Measurements from ENCODE around the gene CDH22. TPM values are rescaled to one million over a fixed set of nuclear protein-coding genes. Genes with fewer than 3 reads are reported as not detected.

The CDH22 gene
- total and polyA plus RNA-seq, 2 experiments from 2014 or later, result 0.08 to 0.10 TPM

DNA sequence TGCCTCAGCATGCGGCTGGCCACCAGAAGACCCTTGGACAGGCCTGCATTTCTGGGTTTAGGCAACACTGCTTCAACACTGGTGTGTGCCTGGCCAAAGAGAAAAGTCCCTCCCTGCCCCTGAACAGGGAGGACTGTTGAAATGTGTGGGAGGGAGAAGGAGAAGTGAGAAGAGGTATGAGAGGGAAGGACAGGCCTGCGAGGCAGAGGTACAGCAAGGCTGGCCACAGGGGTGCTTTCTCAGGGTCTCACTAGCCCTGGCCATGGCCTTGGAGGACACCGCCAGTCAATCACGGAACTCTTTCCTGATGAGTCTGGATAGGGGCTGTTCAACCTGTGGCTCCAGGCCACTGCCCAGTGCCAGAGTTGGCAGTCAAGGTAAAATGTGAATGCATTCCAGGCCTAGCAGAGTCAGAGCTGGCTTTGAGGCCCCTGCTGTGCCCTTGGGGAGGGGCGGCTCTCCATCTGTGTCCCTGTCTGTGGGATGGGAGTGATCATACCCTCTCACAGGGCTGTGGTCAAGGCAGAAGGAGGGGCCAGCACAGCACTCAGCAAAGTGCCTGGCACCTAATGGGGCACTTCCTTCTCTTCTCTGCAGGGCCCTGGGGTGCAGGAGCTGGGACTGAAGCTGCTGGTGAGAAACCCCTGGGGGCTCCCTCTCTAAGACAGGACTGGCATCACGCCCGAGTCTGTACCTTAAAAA, 43.2 kb upstream of the CDH22 start:
- H3K4me3 ChIP-seq, result no peak overlapping the region
- DNase-seq (ENCODE audit: low spot score) (no peak), ATAC-seq (no peak)
- H3K4me1 ChIP-seq (ENCODE audit: insufficient read depth), result peaks cover 17% of the 10 kb centered on the region
- Mint-ChIP-seq H3K36me3 (ENCODE audit: low read depth) (peaks cover 21% of the 10 kb centered on the region), H3K9me3 (no peaks in the 10 kb centered on the region), H3K27me3 (ENCODE audit: insufficient read depth, low read depth, poor library complexity) (peaks cover 31% of the 10 kb centered on the region), H3K4me1 (peaks cover 36% of the 10 kb centered on the region), H3K4me3 (no peak overlapping the region), H3K27ac (peak overlapping the region; percentile 97)
- H3K36me3 ChIP-seq (ENCODE audit: insufficient read depth), result no peaks in the 10 kb centered on the region
- H3K27ac ChIP-seq (ENCODE audit: low read depth), result peak overlapping the region; percentile 76; the same call in 1 of the 2 replicates
- H3F3A ChIP-seq (replicated peaks; ENCODE audit: low read depth), result no peaks in the 10 kb centered on the region
- H3K9me2 ChIP-seq (ENCODE audit: insufficient read depth), result no peaks in the 10 kb centered on the region
- H3K27me3 ChIP-seq (ENCODE audit: insufficient read depth), result no peaks in the 10 kb centered on the region
- no peak for TF ChIP-seq ZNF331 (CRISPR knock-in tag; IDR thresholded peaks at IDR 0.05; ENCODE audit: low read depth)
- no peak for TF ChIP-seq NANOG (IDR thresholded peaks at IDR 0.05; ENCODE audit: borderline replicate concordance)
- no peak for TF ChIP-seq CTCF (conservative IDR thresholded peaks at IDR 0.05; ENCODE audit: low read depth in 2 of 2)
- no peaks in the 10 kb centered on the region for H4K20me1 ChIP-seq (replicated peaks; ENCODE audit: insufficient read depth)
- no peak overlapping the region for H2AFZ ChIP-seq
- no peaks in the 10 kb centered on the region for H3K79me2 ChIP-seq (replicated peaks; ENCODE audit: insufficient read depth)
- H3K4me2 ChIP-seq, result peak overlapping the region; percentile 60; the same call in 1 of the 2 replicates

- Histone ChIP-seq H3F3A (replicated peaks; ENCODE audit: low read depth) (no peaks in the 10 kb centered on the region), H3K27ac (ENCODE audit: low read depth) (peak overlapping the region; percentile 76; the same call in 1 of the 2 replicates), H3K79me2 (replicated peaks; ENCODE audit: insufficient read depth) (no peaks in the 10 kb centered on the region), H3K4me2 (peak overlapping the region; percentile 60; the same call in 1 of the 2 replicates), H3K36me3 (ENCODE audit: insufficient read depth) (no peaks in the 10 kb centered on the region), H4K20me1 (replicated peaks; ENCODE audit: insufficient read depth) (no peaks in the 10 kb centered on the region), H3K4me1 (ENCODE audit: insufficient read depth) (peaks cover 17% of the 10 kb centered on the region), H2AFZ (no peak overlapping the region), H3K27me3 (ENCODE audit: insufficient read depth) (no peaks in the 10 kb centered on the region), H3K9me2 (ENCODE audit: insufficient read depth) (no peaks in the 10 kb centered on the region), H3K4me3 (no peak overlapping the region)
- Mint-ChIP-seq H3K9me3 (no peaks in the 10 kb centered on the region), H3K4me1 (peaks cover 36% of the 10 kb centered on the region), H3K36me3 (ENCODE audit: low read depth) (peaks cover 21% of the 10 kb centered on the region), H3K27ac (peak overlapping the region; percentile 97), H3K27me3 (ENCODE audit: insufficient read depth, low read depth, poor library complexity) (peaks cover 31% of the 10 kb centered on the region), H3K4me3 (no peak overlapping the region)
- DNase-seq (ENCODE audit: low spot score) (peak; percentile 44), ATAC-seq (peak; percentile 18)
- TF ChIP-seq CREB1 (CRISPR knock-in tag; IDR thresholded peaks at IDR 0.05; ENCODE audit: low read depth) (no peak), NANOG (IDR thresholded peaks at IDR 0.05; ENCODE audit: borderline replicate concordance) (no peak), ETS1 (IDR thresholded peaks at IDR 0.05) (no peak), STAT1 (IDR thresholded peaks at IDR 0.05; ENCODE audit: unreplicated experiment) (no peak), ZNF114 (CRISPR knock-in tag; IDR thresholded peaks at IDR 0.05) (no peak), JUNB (IDR thresholded peaks at IDR 0.05; ENCODE audit: unreplicated experiment) (no peak), CTCF (conservative IDR thresholded peaks at IDR 0.05; ENCODE audit: low read depth in 2 of 2) (no peak)
- TF ChIP-seq, protein P1, sequence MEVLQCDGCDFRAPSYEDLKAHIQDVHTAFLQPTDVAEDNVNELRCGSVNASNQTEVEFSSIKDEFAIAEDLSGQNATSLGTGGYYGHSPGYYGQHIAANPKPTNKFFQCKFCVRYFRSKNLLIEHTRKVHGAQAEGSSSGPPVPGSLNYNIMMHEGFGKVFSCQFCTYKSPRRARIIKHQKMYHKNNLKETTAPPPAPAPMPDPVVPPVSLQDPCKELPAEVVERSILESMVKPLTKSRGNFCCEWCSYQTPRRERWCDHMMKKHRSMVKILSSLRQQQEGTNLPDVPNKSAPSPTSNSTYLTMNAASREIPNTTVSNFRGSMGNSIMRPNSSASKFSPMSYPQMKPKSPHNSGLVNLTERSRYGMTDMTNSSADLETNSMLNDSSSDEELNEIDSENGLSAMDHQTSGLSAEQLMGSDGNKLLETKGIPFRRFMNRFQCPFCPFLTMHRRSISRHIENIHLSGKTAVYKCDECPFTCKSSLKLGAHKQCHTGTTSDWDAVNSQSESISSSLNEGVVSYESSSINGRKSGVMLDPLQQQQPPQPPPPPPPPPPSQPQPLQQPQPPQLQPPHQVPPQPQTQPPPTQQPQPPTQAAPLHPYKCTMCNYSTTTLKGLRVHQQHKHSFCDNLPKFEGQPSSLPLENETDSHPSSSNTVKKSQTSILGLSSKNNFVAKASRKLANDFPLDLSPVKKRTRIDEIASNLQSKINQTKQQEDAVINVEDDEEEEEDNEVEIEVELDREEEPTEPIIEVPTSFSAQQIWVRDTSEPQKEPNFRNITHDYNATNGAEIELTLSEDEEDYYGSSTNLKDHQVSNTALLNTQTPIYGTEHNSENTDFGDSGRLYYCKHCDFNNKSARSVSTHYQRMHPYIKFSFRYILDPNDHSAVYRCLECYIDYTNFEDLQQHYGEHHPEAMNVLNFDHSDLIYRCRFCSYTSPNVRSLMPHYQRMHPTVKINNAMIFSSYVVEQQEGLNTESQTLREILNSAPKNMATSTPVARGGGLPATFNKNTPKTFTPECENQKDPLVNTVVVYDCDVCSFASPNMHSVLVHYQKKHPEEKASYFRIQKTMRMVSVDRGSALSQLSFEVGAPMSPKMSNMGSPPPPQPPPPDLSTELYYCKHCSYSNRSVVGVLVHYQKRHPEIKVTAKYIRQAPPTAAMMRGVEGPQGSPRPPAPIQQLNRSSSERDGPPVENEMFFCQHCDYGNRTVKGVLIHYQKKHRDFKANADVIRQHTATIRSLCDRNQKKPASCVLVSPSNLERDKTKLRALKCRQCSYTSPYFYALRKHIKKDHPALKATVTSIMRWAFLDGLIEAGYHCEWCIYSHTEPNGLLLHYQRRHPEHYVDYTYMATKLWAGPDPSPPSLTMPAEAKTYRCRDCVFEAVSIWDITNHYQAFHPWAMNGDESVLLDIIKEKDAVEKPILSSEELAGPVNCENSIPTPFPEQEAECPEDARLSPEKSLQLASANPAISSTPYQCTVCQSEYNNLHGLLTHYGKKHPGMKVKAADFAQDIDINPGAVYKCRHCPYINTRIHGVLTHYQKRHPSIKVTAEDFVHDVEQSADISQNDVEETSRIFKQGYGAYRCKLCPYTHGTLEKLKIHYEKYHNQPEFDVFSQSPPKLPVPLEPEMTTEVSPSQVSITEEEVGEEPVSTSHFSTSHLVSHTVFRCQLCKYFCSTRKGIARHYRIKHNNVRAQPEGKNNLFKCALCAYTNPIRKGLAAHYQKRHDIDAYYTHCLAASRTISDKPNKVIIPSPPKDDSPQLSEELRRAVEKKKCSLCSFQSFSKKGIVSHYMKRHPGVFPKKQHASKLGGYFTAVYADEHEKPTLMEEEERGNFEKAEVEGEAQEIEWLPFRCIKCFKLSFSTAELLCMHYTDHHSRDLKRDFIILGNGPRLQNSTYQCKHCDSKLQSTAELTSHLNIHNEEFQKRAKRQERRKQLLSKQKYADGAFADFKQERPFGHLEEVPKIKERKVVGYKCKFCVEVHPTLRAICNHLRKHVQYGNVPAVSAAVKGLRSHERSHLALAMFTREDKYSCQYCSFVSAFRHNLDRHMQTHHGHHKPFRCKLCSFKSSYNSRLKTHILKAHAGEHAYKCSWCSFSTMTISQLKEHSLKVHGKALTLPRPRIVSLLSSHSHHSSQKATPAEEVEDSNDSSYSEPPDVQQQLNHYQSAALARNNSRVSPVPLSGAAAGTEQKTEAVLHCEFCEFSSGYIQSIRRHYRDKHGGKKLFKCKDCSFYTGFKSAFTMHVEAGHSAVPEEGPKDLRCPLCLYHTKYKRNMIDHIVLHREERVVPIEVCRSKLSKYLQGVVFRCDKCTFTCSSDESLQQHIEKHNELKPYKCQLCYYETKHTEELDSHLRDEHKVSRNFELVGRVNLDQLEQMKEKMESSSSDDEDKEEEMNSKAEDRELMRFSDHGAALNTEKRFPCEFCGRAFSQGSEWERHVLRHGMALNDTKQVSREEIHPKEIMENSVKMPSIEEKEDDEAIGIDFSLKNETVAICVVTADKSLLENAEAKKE (CRISPR knock-in tag; IDR thresholded peaks at IDR 0.05), result no peak
Measured at GRCh38 chr20:46350986-46351267, 42.6 kb upstream of the CDH22 start.

Measured in GM23338 (cell line).